Right renal cortex interstitium (tissue), 3 donors: Measurements from ENCODE around the gene ATG7. TPM values are rescaled to one million over a fixed set of nuclear protein-coding genes. Genes with fewer than 3 reads are reported as not detected.
"Not testable (repeated sequence)": the region's sequence is repeated elsewhere in the genome, so short reads cannot be mapped to it uniquely, and the experiment has no call there.

Source experiments
- DNase-seq, 3 donors: peaks; one replicate each; pipeline ENCODE4 v3.0.0-alpha.2; 2013; ENCODE audit warnings: low read depth in 3 of 3, low spot score in 2 of 3
- polyA plus RNA-seq, 3 donors: library from polyadenylated mRNA; unstranded; fragments of 120-200 nt; gene quantifications; one replicate each; pipeline ENCODE4 v1.2.1, GENCODE V29; 2013; ENCODE audit not compliant: insufficient read length in 3 of 3

Gene ATG7
- polyA plus RNA-seq, 3 donors = 26.9 to 27.3 (median 27.1) TPM

DNA sequence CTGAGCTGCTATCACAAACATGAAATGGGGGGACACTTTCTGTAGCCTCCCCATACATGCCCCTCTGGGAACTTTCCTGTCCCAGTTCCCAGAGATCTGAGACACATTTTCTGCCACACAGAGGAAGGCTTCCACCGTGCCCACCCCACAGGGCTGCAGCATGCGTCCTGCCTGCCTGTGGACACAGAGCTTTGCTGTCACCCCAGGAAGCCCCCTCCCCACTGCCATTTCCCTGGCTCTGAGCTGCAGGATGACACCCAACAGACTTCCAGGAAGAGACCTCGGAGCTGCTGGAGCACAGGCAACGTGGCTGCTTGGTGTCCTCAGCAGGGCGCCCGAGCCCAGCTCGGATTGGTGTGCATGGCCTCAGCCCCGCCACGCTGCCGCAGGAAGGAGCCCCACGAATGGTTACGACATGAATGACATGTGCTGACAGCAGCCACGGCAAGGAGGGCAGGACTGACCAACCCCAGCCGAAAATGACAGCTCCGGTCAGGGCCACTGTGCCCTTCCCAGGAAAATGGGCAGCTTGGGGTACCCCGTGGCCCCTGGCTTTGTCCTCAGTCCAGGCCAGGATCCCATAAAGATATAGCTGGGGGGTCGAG is 290.2 kb downstream of the ATG7 start:
- DNase-seq = no peak

DNA sequence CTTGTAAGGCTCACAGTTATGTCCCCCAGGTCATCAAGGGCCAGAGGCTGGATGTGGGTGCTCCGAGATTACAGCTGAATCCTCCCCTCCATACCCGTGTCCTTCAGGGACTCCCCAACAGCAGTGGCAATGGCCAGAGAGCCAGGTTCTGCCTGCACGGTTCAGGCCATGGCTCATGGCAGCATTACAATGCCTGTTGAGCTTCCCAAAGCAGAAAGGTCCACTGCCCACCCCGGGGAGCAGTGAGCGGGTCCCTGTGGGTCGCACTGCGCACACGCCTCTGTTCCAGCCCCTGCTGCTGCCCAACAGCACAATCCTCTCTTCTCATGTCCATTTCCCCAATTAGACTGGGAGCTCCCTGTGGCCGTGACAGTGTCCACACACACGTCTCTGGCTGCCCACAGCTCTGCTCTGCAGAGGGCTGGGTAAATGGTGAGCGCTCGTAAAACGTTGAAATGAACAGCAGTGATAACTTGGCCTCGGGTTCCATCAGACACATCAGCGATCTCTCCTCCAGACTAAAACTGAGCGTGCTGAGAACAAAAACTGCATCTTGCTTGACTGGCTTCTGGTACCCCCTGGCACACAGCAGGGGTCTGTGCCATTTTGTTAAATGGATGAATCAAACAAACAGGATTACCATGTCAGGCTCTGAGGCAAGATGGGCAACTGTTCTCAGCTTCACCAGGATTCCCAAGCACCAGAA is 291.1 kb downstream of the ATG7 start:
- DNase-seq = no peak

DNA sequence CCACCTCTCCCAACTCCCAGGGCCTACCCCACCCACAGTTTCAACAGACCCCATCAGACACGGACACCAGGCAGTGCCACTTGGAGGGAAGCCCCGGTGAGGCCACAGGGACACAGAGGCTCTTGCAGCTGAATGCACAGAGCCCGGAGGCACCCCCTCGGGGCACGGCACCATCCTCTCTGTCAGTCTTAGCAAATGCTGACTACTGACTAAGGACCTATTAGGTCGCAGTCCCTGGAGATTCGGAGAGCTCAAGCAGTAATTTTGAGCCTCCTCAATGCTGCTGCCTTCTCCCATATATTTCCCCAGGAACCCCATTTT is 291.6 kb downstream of the ATG7 start:
- DNase-seq = no peak

DNA sequence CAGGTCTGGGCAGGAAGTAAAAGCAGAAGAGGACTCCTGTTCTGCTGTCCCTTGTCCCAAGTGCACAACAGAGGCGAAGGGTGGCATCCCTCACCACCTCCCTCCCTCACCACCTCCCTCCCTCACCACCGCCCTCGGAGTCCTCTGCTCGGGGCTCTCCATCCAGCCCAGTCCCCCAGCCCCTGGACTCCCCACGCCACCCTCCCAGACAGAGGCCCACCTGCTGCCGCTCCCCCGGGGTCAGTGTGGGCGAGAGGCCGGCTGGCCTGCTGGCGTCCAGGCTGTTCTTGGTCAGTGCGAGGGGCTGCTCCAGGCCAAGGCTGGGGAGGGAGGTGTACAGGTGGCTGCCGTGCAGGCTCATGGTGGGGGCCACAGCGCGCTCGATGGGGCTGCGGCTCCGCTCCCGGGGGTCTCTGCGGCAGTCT is 292.4 kb downstream of the ATG7 start:
- DNase-seq = no peak

DNA sequence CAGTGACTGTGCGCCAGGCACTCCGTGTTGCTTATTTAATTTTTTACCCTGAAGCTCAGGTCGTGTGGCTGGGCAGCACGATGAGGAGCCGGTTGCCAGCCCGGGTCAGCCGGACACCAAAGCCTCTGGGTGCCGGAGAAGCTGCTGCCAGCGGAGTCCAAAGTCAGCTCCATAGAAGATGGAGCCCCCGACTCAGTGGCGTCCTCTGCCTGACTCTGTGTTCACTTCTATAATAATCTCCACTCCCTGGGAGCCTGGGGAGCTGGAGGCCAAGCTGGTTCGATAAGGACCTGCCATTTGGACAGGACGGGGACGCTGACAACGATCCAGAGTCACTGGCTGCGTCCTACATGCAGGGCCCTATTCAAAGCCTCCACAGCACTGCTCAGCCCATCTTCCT is 292.9 kb downstream of the ATG7 start:
- no peak for DNase-seq

DNA sequence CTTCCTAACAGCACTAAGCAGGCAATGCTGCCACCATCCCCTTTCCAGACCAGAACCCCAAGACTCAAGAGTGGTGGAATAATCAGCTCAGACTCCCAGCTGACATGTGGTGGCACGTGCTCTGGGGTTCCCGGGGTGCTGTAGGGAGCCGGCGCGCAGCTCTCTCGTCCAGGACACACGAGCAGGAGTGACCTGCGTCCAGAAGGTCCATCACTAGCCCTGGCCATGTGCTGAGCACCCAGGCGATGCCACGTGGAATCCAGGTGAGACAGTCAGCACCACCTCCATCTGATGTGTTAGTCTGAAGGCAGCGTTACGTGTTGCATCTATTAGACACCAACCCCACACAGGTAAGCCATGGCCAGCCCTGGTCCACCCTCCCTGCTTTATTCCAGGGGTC is 293.3 kb downstream of the ATG7 start:
- DNase-seq = no peak

DNA sequence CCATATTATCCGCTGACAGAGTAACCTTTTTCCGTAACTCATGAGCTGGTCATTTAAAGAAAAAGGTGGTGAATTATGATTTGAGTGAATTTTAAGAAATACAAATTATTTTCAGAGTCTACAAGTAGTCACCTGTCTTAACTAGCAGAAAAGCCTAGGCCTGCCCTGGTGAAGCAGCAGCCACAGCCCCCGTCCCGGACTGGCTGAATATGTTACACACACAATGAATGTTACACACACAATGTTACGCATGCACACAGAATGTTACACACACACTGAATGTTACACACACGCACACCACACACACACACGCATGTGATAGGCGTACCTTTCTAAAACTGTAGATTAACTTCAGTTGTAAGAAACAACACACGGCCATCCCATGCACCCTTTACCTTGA is 293.7 kb downstream of the ATG7 start:
- DNase-seq = no peak

DNA sequence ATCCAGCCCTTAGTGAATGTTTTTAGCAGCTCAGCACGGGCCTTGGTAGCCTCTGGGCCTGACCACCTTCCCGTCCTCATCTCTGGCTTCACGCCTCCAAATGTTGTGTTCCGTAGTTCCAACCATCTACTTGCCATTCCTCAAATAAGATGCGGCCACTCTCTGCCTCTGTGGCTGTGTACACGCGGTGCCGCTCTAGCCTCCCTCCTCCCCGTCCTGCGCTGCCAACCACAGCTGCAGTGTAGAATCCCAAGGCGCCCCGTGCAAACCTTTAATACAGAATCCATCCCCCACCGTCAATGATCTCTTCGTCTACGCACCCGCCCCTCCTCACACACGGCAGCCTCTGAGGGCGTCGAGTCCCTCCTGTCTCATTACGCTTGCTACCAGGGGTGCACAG is 294.3 kb downstream of the ATG7 start:
- no peak for DNase-seq

DNA sequence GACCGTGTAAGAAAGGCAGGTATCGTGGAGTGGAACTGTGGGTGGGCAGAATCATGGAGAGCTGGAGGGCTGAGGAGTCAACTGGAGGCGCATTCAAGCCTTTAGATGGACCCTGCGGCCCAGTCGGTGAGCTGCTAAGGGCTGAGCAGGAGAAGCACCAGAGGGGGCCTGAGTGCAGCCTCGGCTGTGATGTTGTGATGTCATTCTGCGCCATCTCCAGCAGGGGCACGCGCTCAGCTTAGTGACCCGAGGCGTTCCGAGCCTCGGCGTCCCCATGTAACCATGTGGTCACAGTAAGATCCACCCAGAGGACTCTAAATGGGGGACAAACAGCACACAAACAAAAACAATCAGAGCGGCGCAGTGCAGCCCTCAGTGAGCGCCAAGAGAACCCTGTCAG is 294.7 kb downstream of the ATG7 start:
- DNase-seq = no peak

DNA sequence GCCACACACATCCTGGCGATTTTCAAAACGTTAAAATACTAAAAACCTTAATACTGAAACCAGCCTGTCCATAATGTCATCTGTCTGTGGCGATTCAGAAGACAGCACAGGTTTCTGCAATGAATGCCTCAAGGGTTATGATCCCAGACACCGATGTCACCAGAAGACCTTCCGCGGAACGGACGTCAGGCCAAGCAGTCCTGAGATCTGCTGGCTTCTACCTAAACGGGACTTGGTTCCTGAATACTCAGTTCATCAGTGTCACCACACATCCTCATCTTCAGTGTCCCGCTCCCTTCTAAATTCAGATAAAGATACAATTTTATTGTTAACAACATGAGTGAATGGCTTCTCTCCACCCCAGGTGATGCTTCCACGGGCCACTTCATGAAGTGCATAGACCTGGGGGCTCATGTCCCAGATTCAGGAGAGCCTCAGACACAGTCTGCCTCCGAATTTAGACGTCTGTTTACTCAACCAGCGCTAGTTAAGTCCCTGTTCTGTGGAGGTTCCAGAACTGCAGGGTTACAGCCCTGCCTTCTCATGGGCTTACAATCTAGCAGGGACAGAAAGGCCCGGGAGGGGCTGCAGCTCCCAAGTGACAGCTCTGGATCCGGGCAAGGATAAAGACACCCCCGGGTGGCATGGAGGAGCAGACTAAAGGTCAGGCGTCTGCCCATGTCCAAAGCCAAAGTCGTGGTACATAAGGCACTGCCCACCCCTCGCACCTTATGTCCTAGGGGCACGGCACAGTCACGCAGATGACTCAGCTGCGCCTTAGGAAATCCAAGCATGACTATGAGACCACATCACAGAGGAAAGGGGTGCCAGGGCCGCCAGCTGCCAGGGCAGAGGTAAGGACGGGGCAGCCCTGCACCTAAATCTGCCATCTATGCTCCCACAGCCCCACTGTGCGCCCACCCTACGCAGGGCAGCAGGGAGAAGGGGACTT is 295.6 kb downstream of the ATG7 start:
- no peak for DNase-seq

DNA sequence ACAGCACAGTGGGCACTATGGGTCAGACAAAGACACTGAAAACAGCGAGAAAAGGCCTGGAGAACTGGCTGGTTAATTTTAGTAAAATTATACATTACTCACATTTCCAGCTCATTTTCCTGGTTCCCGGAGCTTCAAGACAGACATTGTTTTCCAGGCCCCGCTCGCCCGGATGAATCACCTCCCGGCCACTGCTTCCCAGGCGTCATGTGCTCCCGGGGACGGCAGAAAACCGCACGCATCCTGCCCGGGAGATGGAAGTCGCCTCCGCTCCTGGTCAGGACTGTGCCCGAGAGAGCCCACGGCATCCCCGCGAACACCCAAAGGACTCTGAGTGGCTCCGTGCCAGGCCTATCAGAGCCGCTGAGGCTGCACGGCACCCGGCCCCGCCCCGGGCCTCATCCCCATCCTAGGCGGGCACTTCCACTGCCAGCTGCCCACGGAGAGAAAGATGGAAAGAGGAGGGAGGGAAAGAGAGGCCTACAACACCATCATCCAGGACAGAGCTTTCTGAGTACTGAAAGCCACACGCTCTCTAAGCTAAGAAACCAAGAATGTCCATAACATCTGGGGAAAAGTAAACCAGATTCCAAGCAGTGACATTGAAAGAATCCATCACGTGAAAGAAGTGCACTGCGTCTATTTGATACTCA is 296.4 kb downstream of the ATG7 start:
- DNase-seq = no peak

DNA sequence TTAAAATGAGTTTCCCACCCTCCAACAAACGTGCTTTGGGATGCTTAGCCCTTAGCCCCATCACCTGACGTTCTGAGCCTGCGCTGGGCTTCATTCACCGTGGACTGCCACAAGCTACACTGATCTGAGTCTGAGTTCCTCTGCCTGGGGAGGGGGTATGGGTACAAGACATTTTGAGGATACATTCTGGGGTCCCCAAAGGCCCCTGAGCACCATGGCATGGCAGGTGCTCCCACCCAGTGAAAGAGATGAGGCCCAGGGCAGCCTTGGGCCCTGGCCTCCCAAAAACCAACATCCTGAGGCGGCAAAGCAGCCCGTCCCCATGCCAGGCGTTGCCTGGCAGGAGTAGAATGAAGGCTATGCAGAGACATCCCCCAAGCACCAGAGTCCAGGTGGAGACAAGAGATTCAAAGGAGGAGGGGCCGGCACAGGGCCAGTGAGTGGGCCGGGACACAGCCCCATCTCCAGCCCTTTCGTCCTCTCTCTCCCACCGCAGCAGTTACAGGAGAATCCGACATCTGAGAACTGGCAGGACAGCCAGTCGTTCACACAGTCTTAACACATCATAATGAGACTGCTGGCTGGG is 297.1 kb downstream of the ATG7 start:
- DNase-seq = no peak

DNA sequence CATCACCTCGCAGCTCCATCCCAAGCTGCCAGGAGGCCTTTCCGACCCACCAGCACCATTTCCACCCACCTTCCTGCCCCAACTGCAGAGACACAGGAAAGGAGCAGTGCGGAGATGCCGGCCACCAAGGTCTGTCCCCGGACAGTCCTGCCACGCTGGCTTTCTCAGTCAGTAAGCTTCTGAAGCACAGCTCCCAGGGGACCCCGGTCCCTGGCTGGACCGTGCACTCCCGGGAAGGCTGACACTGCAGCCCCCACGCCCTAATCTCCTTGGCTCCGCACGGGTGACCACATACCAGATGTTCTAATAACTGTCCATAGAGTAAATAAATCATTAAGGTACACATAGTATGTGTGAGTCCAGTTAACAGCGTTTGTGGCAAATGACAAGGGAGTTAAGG is 298.1 kb downstream of the ATG7 start:
- no peak for DNase-seq

DNA sequence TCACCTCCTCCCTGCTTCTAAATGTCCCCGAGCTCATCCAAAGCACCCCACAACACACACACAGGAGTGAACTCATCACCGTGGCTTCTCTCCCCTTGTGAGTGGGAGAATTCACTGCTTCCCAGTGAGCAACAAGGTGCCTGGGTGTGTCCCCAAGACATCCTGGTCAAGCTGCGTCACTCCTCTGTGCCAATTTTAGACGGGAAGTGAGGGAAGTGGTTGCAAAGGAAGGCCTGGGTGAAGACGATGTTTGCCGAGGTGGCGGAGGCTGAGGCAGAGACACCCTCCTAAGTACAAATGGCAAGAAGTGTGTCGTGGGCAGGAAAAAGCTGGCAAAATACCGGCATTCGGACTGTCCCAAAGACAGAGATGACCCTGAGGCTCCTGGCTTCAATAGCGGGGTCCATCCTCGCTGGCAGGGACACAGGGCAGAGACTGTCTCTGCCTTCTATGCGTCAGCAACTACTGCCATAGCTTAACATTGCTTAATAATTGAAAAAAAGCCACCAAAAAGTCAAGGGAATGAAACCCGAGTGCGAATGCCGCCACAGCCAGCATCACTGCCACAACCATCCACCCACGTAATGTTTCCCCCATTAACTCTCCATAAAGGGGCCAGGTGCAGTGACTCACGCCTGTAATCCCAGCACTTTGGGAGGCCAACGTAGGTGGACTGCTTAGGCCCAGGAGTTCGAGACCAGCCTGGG is 298.7 kb downstream of the ATG7 start:
- no peak for DNase-seq

DNA sequence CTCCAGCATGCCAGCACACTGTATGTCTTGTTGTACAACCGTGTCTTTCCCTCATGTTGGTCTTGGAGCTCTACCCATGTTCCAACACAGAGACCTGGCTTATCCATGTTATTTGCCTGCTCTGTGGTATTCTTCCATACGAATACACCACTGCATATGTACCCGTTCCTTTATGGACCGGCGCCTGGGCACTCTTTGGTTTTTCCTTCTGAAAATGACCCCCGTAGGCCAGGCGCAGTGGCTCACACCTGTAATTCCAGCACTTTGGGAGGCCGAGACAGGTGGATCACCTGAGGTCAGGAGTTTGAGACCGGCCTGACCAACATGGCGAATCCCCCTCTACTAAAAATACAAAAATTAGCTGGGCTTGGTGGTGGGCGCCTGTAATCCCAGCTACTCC is 300.5 kb downstream of the ATG7 start:
- not testable (repeated sequence) for DNase-seq

DNA sequence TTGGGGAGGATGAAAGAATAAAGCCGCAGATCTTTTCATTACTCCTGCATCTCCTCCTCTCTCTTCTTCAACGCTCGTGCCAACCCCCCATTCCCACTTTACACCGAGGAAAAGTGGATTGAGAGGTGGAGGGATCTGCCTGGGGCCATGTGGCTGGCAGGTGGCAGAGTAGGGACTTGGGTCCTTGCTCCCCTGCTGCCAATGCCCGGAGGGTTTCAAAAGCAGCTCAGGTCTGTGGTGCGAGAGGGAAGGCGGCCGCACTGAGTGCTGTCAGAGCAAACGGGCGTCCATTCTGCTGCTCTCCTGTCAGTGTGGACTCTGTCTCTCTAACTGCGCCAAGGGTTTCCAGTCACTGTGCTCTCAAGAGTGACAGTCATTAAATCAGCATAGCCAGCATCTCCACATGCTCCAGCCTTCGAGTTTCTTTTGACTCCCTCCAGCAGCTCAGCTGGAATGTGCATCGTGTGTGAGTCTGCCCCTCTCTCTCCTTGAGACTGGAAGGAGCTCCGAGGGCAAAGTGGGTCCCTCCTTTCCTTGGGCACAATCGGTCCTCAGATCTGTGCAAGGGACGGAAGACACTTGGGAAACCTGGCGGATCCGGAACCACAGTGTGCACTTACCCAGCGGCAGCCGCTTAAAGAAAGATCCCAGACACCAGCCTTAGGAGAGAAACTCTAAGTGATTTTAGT is 302.9 kb downstream of the ATG7 start:
- DNase-seq = no peak

DNA sequence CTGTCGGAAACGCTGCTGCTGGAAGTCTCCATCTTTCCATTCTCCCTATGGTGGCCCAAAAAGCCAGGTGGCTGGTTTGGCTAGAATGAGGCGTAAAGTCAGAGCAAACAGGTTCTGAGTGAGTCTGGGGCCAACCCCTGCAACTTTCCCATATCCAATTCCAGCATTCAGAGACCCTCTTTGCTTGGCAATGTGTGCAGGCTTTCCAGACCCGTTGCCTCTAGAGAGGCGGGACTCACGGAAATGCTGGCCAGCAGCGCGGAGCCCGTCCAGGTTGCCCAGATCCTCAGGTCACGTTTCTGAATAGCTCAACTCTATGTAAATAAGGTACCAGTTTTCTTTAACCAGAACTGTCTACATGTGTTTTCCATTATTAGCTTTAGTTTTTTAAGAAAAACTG is 303.5 kb downstream of the ATG7 start:
- DNase-seq = no peak

DNA sequence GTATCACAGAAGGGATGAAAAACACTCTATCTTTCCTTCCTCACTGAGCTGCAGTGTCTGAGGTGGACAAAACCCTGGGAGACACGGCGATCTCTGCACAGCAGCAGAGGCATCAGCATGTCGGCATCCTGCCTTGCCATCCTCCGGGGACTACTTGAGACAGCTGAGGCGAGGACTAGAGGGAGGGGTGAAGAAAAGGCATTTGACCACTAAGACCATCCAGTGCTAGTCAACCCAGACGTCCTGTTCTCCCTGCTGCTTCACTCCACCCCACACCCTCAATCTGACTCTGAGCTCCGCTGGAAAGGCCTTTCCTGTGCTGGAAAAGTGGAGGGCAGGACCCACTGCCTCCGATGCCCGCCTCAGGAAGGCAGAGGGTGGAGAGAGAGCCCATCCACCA is 304.3 kb downstream of the ATG7 start:
- no peak for DNase-seq

DNA sequence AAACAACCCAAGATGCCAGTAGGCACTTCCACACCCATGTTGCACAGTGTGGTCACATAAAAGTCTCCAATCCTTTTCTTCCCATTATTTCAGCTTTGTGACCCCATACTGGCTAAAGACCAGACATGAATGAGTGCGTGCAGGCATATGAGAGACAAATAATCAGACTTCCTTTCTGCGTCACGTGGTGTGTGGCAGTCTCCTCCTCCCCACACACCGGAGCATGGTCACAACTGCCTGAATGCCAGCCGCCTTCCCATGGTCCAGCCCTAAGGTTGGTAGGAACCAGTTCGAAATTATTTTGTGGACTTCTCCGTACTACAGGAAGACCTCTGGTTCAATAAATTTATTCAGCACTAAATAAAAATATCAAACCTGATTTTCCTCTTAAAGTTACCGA is 306.0 kb downstream of the ATG7 start:
- no peak for DNase-seq

DNA sequence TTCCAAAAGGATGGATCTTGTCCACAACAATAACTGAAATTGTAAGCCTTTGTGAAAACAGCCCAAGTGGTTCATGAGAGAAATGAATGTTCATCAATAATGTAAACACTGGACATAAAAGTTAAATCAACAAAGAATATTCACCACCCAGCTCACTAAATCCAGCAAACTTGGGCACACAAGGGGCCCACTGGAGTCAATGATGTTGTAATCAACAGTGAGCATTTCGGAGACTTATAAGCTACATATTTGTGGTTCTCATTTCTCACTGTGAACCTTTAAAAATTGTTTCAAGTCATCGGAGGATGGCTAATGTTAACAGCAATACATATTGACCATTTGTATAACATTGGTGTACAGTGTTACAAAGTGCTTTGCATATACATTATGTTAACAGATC is 308.4 kb downstream of the ATG7 start:
- DNase-seq = no peak
